ENCODE results near the gene EMC1.
"Not testable (repeated sequence)": the region's sequence is repeated elsewhere in the genome, so short reads cannot be mapped to it uniquely, and the experiment has no call there.

Gene EMC1

DNA sequence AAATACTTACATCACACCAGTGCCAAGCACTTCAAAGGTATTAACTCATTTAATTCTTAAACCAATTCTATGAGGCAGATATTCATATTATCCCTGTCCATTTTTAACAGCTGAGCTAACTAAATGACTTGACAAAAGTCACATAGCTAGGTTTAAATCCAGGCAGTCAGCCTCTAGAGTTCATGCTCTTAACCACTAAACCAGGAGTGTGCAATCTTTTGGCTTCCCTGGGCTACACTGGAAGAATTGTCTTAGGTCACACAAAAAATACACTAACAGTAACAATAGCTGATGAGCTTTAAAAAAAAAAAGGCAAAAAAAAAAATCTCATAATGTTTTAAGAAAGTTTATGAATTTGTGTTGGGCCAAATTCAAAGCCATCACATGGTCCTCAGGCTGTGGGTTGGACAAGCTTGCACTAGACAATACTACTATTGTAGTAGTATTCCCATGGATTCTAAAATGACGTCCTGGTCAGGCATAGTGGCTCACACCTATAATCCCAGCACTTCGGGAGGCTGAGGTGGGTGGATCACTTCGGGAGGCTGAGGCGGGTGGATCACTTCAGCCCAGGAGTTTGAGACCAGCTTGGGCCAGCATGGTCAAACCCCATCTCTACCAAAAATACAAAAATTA lies 51.2 kb downstream of the EMC1 start:
- in situ Hi-C loops (cut with MboI; ENCODE audit: low sequenced_read_pairs), result no loop called here

GRCh38 chr1:19199329-19199968 lies 51.9 kb downstream of the EMC1 start:
- Histone ChIP-seq H3K4me1 (no peaks in the 10 kb centered on the region), H3K27me3 (ENCODE audit: low read depth) (no peaks in the 10 kb centered on the region), H3K9me3 (no peaks in the 10 kb centered on the region), H3K36me3 (replicated peaks) (peaks cover 78% of the 10 kb centered on the region), H3K4me3 (no peak overlapping the region)
- no peak for DNase-seq (ENCODE audit: low spot score in 2 of 2)
- in situ Hi-C loops (cut with MboI; ENCODE audit: low sequenced_read_pairs), result no loop called here

More for the DNA sequence above, 51.2 kb downstream of the EMC1 start:
- Histone ChIP-seq H3K27me3 (ENCODE audit: low read depth) (no peaks in the 10 kb centered on the region), H3K36me3 (replicated peaks) (peaks cover 73% of the 10 kb centered on the region), H3K4me1 (no peaks in the 10 kb centered on the region), H3K4me3 (no peak overlapping the region), H3K9me3 (no peaks in the 10 kb centered on the region)
- no peak for DNase-seq (ENCODE audit: low spot score in 2 of 2)

DNA sequence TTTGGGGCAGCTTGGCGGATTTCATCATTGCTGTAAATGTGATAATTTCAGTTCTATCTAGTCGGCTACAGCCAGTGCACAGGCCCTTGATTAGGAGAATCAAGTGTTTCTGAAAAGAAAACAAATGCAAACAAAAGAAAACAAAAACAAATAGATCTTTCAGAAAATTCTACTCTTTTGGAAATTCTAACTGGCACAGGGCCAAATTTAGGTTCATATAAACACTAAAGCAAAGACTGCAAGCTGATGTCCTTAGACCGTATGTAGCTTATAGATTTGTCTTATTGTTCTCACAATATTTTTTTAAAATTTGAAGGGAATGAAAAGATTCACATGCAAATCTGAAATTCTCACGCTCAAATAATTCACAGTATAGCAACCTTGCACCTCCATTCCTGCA lies 52.5 kb downstream of the EMC1 start:
- Histone ChIP-seq H3K4me1 (no peaks in the 10 kb centered on the region), H3K9me3 (no peaks in the 10 kb centered on the region), H3K4me3 (no peak overlapping the region), H3K36me3 (replicated peaks) (peaks cover 84% of the 10 kb centered on the region), H3K27me3 (ENCODE audit: low read depth) (no peaks in the 10 kb centered on the region)
- DNase-seq (ENCODE audit: low spot score in 2 of 2), result no peak
- in situ Hi-C loops (cut with MboI; ENCODE audit: low sequenced_read_pairs), result no loop called here

DNA sequence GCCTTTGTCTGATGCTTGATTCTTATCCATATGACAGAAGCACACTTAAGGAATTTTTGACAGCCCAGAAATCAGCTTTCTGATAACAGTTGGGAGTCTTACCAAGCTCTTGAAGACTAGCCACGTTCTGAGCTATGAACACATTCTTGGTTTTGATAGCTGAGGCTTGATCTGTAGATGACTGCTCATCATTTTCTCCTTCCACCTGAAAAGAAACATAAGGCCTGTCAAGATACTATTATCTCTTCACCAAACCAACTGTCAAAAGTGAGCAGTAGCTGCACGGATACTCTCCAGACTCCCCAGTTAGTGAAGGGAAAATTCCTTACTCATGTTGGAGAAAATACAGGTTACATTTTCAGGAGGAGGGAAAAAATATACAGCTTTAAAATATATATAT lies 53.5 kb downstream of the EMC1 start:
- Histone ChIP-seq H3K4me3 (no peak overlapping the region), H3K9me3 (no peaks in the 10 kb centered on the region), H3K36me3 (replicated peaks) (peaks cover 91% of the 10 kb centered on the region), H3K27me3 (ENCODE audit: low read depth) (no peaks in the 10 kb centered on the region), H3K4me1 (no peaks in the 10 kb centered on the region)
- DNase-seq (ENCODE audit: low spot score in 2 of 2), result no peak
- in situ Hi-C loops (cut with MboI; ENCODE audit: low sequenced_read_pairs), result no loop called here

GRCh38 chr1:19196331-19196730 lies 55.0 kb downstream of the EMC1 start:
- no peaks in the 10 kb centered on the region for H3K27me3 ChIP-seq (ENCODE audit: low read depth)
- H3K4me1 ChIP-seq, result no peaks in the 10 kb centered on the region
- DNase-seq (ENCODE audit: low spot score in 2 of 2), result no peak
- no peaks in the 10 kb centered on the region for H3K9me3 ChIP-seq
- in situ Hi-C loops (cut with MboI; ENCODE audit: low sequenced_read_pairs), result no loop called here
- H3K36me3 ChIP-seq (replicated peaks), result peaks cover 94% of the 10 kb centered on the region
- no peak overlapping the region for H3K4me3 ChIP-seq

DNA sequence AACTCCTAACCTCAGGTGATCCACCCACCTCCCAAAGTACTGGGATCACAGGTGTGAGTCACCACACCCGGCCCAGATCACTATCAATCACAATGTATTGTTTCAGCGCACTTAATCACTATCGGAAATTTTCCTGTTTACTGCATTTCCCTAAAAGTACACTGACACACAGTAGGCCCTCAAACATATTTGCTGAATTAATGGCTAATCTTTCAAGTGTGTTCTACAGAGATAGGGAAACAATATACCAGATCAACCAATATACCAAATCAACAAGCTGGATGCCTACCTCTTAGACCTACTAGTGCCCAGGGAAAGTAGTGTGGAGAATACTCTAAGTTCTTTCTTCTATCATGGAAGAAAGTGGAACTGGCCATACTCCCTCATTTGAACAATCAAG lies 58.3 kb downstream of the EMC1 start:
- Histone ChIP-seq H3K4me3 (no peak overlapping the region), H3K27me3 (ENCODE audit: low read depth) (no peaks in the 10 kb centered on the region), H3K36me3 (replicated peaks) (peaks cover 90% of the 10 kb centered on the region), H3K9me3 (no peaks in the 10 kb centered on the region), H3K4me1 (no peaks in the 10 kb centered on the region)
- DNase-seq (ENCODE audit: low spot score in 2 of 2), result no peak
- in situ Hi-C loops (cut with MboI; ENCODE audit: low sequenced_read_pairs), result no loop called here

- Histone ChIP-seq H3K36me3 (replicated peaks) (peaks cover 87% of the 10 kb centered on the region), H3K4me1 (no peaks in the 10 kb centered on the region), H3K27me3 (ENCODE audit: low read depth) (no peaks in the 10 kb centered on the region), H3K4me3 (no peak overlapping the region), H3K9me3 (no peaks in the 10 kb centered on the region)
- in situ Hi-C loops (cut with MboI; ENCODE audit: low sequenced_read_pairs), result no loop called here
- DNase-seq (ENCODE audit: low spot score in 2 of 2), result no peak
Measured at GRCh38 chr1:19191811-19192210, 59.5 kb downstream of the EMC1 start.

DNA sequence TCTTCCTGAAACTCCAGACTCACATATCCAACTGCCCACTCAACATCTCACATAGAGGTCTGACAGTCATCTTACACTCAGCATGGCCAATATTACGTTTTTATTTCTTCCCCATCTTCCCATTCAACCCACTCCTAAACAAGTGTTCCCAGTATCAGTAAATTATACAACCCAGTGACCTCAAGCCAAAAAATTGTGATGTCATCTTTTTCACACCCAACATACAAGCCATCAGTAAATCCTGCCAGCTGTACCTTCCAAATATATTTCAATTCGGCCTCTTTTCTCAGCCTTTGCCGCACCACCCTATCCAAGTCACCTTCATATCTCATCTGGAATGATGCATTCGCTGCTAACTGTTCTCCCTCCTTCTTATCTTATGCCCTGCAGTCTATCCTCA lies 60.9 kb downstream of the EMC1 start:
- H3K9me3 ChIP-seq, result no peaks in the 10 kb centered on the region
- in situ Hi-C loops (cut with MboI; ENCODE audit: low sequenced_read_pairs), result no loop called here
- no peaks in the 10 kb centered on the region for H3K4me1 ChIP-seq
- no peaks in the 10 kb centered on the region for H3K27me3 ChIP-seq (ENCODE audit: low read depth)
- no peak overlapping the region for H3K4me3 ChIP-seq
- no peak for DNase-seq (ENCODE audit: low spot score in 2 of 2)
- peaks cover 87% of the 10 kb centered on the region for H3K36me3 ChIP-seq (replicated peaks)

- Histone ChIP-seq H3K9me3 (no peaks in the 10 kb centered on the region), H3K4me3 (no peak overlapping the region), H3K36me3 (replicated peaks) (peaks cover 88% of the 10 kb centered on the region), H3K27me3 (ENCODE audit: low read depth) (no peaks in the 10 kb centered on the region), H3K4me1 (no peaks in the 10 kb centered on the region)
- in situ Hi-C loops (cut with MboI; ENCODE audit: low sequenced_read_pairs), result no loop called here
- DNase-seq (ENCODE audit: low spot score in 2 of 2), result no peak
Measured at GRCh38 chr1:19189270-19189669, 62.1 kb downstream of the EMC1 start.

- Histone ChIP-seq H3K4me1 (no peaks in the 10 kb centered on the region), H3K36me3 (replicated peaks) (peaks cover 87% of the 10 kb centered on the region), H3K9me3 (no peaks in the 10 kb centered on the region), H3K27me3 (ENCODE audit: low read depth) (no peaks in the 10 kb centered on the region), H3K4me3 (no peak overlapping the region)
- no peak for DNase-seq (ENCODE audit: low spot score in 2 of 2)
- in situ Hi-C loops (cut with MboI; ENCODE audit: low sequenced_read_pairs), result no loop called here
Measured at GRCh38 chr1:19187852-19188251, 63.5 kb downstream of the EMC1 start.

- no peaks in the 10 kb centered on the region for H3K4me1 ChIP-seq
Measured at GRCh38 chr1:19186001-19186400, 65.3 kb downstream of the EMC1 start.

GRCh38 chr1:19182223-19182622 lies 69.1 kb downstream of the EMC1 start:
- Histone ChIP-seq H3K27me3 (ENCODE audit: low read depth) (no peaks in the 10 kb centered on the region), H3K36me3 (replicated peaks) (peaks cover 82% of the 10 kb centered on the region), H3K4me3 (no peak overlapping the region), H3K9me3 (no peaks in the 10 kb centered on the region), H3K4me1 (no peaks in the 10 kb centered on the region)
- in situ Hi-C loops (cut with MboI; ENCODE audit: low sequenced_read_pairs), result no loop called here
- DNase-seq (ENCODE audit: low spot score in 2 of 2), result no peak

More at GRCh38 chr1:19186001-19186400, 65.3 kb downstream of the EMC1 start:
- DNase-seq (ENCODE audit: low spot score in 2 of 2), result no peak
- Histone ChIP-seq H3K9me3 (no peaks in the 10 kb centered on the region), H3K27me3 (ENCODE audit: low read depth) (no peaks in the 10 kb centered on the region), H3K4me3 (no peak overlapping the region), H3K36me3 (replicated peaks) (peaks cover 87% of the 10 kb centered on the region)
- in situ Hi-C loops (cut with MboI; ENCODE audit: low sequenced_read_pairs), result no loop called here

DNA sequence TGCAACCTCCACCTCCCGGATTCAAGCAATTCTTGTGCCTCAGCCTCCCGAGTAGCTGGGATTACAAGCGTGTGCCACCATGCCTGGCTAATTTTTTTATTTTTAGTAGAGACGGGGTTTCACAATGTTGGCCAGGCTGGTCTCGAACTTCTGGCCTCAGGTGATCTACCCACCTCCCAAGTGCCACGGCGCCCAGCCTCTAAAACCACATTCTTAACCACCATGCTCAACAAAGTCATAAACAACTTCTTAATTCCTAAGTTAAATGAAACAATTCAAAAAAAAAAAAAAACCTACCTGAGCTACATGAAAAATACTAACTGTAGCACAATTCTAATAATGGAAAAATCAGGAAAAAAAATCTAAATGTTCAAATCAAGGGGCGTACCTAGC lies 71.1 kb downstream of the EMC1 start:
- in situ Hi-C loops (cut with MboI; ENCODE audit: low sequenced_read_pairs); DNase-seq (ENCODE audit: low spot score in 2 of 2); H3K27me3 ChIP-seq (ENCODE audit: low read depth); H3K4me3 ChIP-seq; H3K9me3 ChIP-seq; H3K4me1 ChIP-seq: not testable (repeated sequence)
- H3K36me3 ChIP-seq (replicated peaks), result peaks cover 81% of the 10 kb centered on the region

GRCh38 chr1:19179597-19180264 lies 71.6 kb downstream of the EMC1 start:
- Histone ChIP-seq H3K27me3 (ENCODE audit: low read depth) (no peaks in the 10 kb centered on the region), H3K9me3 (no peaks in the 10 kb centered on the region), H3K36me3 (replicated peaks) (peaks cover 81% of the 10 kb centered on the region), H3K4me1 (no peaks in the 10 kb centered on the region), H3K4me3 (no peak overlapping the region)
- in situ Hi-C loops (cut with MboI; ENCODE audit: low sequenced_read_pairs), result no loop called here
- DNase-seq (ENCODE audit: low spot score in 2 of 2), result peak in 1 of 2 experiments; percentile 17

Data from HAP-1 (cell line).